Stimulated activated CD8-positive, alpha-beta memory T cell treated with anti-CD3 and anti-CD28 coated beads, Interleukin-15, amount 100 ng/mL, for 1 hour (primary cell): ENCODE measurements around the gene WNT4.

Experiments used
- DNase-seq: peaks from one replicate; pipeline ENCODE4 v3.0.0-alpha.2; 2020; ENCODE audit warnings: low read depth

Gene WNT4

DNA sequence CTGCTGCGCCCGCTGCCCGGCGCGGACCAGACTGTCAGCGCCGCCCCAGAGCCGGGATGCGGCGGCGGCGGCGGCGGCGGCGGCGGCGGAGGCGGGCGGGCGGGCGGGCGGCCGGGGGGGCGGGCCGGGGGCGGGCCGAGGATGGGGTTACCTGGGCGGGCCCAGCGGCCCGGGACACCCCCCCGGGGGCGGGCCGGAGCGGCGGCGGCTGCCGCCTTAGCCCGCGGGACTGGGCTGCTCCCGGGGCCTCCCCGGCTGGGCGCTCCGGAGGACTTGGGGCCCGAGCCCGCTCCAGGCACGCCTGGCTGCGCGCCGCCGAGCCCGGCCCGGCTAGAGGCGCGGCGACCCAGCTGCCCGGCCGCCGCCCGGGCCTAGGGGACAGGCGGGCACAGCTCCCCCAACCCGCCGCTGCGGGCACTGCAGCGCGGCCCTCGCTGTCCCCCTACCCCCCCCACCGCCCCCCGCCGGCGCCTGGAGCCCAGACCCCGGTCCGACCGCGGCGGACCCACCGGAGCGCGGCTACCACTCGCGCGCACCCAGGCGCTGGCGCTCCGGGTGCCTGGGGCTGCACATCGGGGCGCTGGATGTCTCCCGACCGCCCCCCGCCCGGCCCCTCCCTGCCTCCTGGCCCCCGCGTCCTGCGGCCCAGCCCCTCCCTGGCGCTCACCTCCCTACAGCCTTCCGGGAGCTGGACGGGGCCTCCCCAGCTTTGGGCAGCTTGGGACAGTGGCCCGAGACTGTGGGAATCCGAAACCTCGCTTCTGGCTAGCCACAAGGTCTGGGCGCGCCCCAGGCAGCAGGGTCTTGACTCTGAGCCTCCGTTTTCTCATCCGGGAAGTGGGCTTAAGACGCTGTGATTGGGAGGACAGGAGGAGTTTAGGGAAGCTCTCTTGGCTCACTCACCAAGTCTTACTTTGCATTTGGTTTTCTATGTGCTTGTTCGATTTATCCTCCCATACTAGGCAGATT, at the start of gene WNT4:
Gene WNT4, minus strand, starts transcription at position 33 of the 969 bp plus-strand sequence. CDS start 175 bp downstream, outside the sequence.
- no peak for DNase-seq

DNA sequence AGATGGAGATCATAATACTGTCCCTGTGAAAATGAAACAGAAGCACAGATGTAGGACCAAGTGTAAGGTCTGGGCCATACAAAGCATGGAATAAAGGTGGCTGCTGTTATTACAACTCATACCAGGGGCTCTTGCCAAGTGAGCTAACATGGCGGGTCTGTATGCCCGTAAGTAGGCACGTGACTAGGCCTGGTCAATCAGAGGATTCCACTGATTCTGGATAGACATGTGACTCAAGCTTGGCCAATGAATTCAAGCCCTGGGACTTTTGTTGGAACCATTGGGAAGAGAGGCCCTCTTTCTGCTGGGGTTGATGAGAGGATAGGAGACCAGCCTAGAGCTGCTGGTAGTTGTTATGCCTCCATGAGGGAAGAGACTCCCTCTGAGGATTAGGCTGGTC, 47.8 kb upstream of the WNT4 start:
- no peak for DNase-seq

DNA sequence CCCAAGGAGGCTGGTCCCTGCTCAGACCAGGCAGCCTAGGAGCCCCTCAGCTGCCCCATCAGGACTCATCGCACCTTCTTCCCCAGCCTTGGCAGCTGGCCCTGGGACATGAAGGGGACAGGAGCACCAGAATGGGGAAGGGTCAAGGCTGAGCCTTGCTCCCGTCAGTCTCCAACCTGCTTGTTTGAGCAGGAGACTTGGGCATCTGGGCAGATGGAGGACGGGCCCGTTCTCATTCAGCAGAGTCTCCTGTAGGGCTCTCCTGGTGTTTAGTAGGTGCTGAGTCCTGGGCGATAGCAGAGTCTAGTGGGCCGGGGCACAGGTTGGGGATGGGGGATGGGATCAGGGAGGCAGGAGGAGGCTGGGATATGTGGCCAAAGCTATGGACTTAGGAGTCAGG, 47.4 kb upstream of the WNT4 start:
- no peak for DNase-seq

DNA sequence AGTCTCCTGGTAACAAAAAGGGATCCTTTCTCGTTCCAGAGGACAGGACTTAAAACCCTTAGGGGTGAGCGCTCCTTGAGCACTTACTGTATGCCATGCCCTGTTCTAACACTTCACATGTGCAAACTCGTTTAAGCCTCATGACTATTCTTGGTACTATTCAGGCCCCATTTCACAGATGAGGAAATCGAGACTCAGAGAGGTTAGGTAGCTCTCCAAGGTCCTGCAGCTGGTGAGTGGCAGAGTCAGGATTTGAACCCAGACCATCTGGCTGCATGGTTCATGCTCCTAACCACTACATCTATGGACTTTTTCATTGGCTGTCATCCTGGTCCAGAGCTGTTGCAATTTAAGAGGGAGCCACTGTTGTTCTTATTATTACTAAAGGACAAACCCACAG, 46.7 kb upstream of the WNT4 start:
- DNase-seq = no peak

DNA sequence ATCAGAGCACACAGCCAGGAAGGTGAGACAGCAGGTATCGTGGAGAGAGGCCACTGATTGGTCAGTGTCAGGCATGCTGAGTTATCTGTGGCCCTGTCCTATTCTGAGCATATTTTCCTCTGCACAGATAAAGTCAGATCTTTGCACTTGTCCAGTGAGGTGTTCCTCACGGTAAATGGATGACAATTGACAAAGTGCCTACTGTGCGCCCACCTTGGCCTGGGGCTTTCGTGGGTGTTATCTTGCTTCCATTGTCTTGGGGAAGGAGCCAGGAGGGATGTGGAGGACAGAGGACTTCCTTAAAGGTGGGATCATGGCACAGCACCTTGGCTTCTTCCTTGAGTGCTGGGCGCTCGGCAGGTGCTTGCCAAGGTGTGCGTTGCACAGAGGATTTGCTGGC, 46.0 kb upstream of the WNT4 start:
- DNase-seq = no peak

DNA sequence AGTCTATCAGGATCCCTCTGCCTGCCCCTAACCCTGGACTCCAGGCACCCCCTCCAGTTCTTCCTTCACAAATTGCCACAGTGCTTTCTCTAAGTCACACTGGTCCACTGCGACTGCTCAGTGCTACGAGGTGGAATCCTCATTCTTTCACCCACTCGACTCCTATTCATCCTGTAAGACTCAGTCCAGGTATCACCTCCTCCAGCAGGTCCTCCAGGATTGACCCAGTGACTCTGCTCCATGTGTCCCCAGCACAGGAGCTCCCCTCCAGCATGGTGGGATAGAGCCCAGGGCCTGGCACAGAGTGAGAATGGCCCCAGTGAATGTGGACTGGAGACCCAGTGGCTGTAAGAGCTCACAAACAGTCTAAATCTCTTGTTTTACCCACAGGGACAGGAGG, 45.5 kb upstream of the WNT4 start:
- DNase-seq = no peak

DNA sequence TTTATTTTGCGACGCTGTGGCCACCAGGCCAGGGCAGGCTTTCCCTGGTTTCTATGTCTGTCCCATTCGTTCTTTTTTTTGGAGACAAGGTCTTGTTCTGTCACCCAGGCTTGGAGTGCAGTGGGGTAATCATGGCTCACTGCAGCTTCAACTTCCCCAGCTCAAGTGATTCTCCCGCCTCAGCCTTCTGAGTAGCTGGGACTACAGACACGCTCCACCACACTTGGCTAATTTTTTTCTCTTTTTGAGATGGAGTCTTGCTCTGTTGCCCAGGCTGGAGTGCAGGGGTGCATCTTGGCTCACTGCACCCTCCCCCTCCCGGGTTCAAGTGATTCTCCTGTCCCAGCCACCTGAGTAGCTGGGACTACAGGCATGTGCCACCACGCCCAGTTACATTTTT, 43.4 kb upstream of the WNT4 start:
- no peak for DNase-seq

DNA sequence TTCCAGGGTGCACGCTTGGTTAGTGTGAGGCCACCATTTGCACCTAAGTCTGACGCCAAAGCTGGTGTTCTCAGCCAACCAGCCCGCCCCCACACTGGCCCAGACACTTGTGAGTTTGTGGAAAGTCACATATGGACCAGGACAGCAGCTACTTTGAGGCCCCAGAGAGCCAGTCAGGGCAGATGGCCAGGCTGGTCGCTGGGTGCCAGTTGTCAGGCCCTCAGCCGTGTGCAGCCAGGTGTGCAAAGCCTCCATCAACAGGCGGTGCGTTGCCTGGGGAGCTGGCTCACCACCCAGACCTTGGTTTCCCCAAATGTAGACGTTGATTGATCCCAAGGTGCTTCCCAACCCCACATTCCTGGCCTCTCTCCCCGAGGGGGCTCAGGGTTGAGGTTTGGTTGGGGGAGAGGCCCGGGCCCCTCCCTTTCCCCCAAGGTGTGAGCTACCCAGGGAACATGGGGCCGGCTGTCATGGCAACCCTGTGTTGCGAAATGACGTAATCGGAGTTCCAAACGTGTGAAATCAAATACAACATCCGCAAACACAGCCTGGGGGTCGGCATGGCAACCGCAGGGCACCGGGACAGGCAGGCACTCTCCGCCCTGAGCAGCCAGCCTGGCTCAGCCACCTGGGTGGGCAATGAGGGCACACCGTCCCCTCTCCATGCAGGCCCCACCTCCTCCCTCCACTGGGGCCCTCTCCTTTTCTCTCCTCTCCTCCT, 42.2 kb upstream of the WNT4 start:
- no peak for DNase-seq

DNA sequence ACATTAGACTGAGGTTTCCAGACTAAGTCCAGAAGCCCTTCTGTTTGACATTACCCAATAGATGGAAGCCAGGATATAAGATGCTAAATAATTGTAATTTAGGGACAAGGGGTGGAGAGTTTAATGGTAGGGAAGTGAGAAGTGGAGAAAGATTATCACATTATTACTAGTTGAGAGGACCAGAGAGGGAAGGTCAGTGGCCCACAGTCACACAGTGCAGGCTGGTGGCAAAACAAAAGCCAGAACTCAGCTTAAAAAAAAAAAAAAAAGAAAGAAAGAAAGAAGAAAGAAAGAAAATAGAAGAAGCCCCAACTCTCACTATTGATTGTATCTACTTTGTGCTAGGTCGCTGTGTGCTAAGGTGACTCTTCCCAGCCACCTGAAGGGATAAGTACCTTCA, 41.6 kb upstream of the WNT4 start:
- no peak for DNase-seq

DNA sequence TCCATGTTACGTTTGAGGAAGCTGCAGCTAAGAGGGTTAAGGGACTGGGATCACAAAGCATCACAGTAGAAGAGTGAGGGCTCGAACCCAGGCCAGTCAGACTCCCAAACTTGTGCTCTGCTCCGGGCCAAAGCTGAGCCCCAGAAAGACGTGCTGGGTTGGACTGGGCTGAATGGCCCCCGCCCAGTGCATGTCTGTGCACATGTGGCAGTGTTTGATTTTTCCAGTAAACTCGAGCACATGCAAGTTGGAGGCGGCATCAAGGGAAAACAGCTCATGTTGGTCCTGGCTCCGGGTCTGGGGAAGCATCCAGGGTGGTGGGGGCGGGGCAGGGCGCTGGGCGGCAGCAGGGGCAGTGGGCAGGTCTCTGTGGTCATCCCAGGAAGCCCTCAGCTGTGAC, 39.8 kb upstream of the WNT4 start:
- DNase-seq = no peak

DNA sequence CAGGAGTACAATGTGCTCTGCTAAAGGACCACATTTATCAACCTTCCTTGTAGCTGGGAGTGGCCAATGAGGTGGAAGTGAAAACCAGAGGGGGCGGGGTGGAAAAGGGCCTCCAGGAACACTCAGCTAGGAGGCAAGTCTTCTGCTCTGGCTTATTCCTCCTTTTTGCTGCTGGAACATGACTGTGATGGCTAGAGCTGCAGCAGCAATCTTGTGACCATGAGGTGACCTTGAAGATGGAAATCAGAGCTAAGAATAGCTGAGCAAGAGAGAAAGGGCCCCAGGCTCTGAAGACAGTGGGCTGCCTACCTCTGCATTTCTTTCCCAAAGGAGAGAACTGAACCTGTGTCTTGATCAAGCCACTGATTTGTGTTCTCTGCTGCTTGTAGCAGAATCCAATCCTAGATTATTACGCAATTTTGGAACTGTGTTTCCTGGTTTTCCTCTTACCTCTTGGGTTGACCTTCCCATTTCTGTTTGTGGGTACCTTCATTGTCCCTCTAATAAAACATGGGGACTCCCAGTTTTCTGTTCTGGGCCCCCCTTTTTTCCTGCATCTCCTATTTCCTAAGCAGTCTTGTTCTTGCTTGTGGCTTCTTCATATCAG, 36.4 kb upstream of the WNT4 start:
- DNase-seq = no peak

DNA sequence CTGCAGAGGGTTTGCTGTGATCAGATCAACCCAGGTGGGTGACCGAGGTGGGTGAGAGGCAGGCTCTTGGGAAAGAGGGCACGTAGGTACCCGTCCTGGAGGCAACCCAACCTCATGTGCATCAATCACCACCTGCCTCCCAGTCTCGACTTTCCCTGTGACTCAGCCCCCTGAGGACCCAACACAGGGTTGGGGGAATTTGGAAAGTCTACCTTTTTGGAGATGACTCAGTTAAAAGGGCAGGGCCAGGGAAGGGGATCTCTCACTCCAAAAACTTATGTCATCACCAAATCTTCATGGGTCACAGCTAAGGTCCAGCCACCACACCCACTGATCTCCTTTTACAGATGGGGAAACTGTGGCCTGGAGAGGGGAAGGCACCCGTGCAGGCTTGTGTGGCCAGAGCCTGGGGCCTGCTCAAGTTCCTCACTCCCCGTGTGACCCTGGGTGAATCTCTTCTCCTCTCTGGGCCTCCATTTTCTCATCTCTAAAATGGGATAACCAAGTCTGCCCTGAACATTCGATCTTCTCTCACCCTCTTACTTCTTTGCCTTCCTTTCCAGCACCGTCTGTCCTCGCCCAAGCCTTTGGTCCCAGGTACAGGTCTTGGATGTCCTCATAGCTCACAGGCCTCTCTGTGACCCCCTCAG, 34.6 kb upstream of the WNT4 start:
- no peak for DNase-seq

DNA sequence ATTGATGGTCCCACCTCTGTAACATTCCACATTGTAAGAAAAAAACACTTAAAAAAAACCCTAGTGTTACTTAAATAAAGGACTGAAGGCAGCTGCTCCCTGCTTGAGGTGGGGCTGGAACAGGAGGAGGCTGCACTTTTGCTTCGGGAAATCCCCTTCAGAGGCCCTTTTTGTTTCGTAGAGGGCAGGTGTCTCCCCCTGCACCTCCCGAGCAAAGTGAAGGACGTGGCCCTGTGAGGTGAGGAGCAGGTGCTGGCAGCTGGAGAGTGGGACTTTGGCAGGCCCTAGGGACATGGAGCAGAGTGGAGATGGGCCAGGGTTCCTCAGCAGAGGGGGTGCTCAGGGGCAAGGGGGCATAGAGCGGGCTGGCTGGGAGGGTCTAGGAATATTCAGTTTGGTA, 33.4 kb upstream of the WNT4 start:
- no peak for DNase-seq

DNA sequence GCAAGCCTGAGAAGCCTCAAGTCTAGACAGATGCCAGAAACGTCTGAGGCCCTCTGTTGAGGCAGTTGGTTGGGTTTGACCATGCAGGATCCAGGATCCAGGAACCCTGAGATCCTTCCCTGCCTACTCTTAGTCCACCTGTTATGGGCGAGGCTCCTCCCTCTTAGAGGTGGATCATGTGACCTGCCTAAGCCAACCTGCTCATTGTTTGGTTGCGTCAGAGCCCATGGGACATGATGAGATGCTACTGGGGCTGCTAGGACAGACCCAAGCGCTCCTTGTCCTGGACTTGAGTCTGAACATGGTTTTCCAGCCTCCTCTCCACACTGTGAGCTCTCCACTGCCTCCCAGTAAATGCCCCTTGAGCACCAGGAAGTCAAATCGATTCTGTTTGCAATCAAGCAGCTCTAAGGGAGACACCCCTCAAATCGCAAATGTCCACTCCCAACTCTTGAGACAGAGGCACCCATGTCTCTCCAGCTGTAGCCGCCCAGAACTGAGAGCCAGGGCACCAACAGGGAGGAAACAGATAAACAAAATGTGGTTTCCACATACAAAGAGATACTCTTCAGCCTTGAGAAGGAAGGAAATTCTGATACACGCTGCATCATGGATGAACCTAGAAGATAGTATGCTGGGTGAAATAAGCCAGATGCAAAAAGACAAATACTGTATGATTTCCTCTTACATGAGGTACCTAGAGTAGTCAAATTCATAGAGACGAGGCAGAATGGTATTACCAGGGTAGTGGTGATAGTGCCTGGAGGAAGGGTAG, 31.7 kb upstream of the WNT4 start:
- DNase-seq = no peak

DNA sequence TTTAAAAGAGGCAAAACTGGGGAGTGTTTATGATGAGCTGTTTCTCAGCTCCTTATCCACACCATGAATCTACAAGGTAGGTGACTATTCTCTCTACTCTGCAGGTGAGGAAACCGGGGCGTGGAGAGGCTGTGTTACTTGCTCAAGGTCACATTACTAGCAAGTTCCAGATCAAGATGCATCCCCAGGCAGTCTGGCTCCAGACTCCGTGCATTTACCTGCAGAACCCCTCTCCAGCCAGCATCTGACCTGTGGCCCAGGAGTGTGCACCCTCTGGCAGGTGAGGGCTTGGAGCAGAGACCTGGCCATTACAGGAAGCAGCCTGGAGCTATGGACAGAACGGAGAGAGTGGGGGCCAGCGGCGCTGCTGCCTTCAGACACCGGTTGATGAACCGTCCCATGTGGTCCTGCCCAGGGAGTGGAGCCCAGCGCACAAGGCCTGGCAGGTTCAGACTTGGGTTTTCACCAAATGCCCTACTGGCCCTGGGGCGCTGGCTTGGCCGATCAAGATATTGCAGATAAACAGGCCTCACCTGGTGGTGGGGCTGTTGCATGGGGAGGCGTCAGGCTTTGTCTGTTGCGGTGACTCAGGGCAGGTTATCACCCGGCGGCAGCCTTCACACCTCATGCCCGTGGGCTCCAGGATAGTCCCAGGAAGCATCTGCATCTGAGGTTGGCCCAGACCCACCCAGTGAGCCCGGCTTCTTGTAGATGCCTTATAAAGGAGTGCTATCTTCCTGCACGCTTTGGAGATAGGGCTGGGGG, 29.2 kb upstream of the WNT4 start:
- DNase-seq = no peak

DNA sequence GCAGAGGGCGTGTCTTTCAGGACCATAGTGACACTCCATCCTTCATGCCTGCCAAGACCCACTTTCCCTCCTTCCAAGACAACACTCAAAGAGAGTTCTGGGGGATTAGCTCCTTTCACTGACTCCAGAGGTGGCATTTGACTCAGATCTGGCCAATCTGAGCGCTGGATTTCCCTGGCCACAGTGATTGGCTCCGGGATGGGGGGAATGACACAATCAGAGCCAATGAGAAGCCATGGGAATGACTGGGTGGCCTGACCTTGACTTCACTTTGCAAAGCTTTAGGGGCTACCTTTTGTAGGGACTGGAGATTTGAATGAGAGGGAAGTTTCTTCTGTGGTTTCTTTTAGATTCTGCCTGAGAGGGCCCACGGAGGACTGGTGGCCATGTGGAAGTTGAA, 26.9 kb upstream of the WNT4 start:
- no peak for DNase-seq

DNA sequence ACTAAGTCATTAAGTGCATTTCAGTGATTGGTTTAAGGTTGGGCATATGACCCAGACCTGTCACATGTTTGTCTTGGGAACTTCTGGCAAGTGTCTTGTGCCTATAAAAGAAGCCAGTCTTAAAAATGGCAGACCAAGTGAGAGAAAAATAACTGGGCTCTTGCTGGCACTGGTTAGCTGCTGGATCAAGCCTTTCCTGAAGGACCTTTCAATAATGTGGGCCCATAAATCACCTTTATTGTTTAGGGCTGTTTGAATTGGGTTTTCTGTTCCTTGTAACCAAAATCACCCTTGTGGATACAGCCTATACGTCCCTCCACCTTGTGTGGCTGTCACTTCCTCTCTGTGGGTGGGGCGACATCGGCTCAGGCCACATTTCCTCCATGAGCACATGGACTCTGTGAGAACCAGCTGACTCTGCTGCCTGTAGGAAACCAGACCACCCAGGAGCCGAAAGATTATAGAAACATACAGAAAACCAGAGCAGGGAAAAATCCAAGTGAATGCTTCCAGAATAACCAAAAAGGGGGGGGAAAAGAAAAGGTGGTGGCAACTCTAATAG, 25.6 kb upstream of the WNT4 start:
- DNase-seq = no peak

DNA sequence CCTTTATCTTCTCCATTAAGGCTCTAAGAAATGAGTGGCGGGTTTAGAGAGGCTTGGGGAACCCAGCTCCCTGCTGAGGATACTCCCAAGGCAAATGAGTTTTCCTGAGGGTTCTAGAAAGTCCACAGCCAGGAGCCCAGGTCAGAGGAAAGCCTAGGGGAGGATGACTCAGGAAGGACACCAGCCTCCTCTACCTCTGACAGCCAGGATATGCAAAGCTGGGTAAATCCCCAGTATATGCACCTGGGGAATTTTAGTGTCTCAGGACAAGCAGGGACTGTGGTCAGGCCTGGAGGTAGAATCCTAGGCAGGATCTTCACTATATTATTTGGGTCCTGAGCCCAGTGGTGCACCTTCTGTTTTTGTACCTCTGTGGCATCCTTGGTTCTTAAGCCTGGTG, 23.5 kb upstream of the WNT4 start:
- DNase-seq = no peak

DNA sequence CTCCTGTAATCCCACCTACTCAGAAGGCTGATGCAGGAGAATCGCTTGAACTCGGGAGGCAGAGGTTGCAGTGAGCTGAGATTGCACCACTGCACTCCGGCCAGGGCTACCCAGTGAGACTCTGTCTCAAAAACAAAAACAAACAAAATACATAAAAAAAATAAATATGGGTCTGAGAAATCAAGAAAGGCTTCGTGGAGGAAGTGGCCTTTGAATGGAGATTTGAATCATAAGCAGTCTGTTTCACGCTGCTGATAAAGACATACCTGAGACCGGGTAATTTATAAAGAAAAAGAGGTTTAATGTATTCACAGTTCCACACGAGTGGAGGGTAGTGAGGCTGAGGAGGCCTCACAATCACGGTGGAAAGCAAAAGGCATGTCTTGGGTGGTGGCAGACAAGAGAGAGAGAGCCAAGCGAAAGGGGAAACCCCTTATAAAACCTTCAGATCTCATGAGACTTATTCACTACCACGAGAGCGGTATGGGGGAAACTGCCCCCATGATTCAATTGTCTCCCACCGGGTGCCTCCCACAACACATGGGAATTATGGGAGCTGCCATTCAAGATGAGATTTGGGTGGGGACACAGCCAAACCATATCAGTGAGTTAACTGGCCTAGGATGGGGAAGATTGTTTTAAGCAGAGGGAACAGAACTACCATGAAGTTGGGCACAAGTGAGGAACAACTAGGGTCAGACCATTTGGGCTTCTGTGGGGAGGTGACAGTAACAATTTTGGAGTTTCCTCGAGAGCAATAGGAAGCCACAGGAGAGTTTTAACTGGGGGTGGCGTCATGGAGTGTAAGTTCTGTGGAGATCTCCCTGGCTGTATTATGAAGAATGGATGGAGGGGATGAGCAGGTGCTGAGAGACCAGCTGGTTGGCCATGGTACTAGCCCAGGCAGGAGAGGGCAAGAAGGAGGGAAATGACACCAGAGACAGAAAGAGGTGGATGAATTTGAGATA, 22.2 kb upstream of the WNT4 start:
- DNase-seq = no peak
